Stomach (tissue), 9 donors: ENCODE measurements around the gene SMCO2. TPM values are rescaled to one million over a fixed set of nuclear protein-coding genes. Genes with fewer than 3 reads are reported as not detected.

Source experiments
- DNase-seq, 2 donors: peaks; one replicate each; pipeline versions ENCODE4 v3.0.0 to v3.0.0-alpha.2; 2013 to 2019
- H3K27ac ChIP-seq, 5 donors: fragments of 200-600 bp in 4 of 5; sonication (generic) in 4 of 5; one replicate each; pipeline ENCODE4 v1.5.1; 2013 to 2019; ENCODE audit warnings: mild to moderate bottlenecking in 1 of 5, moderate library complexity in 1 of 5
- H3K27me3 ChIP-seq, 3 donors: fragments of 200-600 bp; sonication (generic); one replicate each; pipeline ENCODE4 v1.5.1; 2017 to 2019; ENCODE audit warnings: mixed run types in 1 of 3
- H3K36me3 ChIP-seq, 4 donors: fragments of 200-600 bp; sonication (generic); 1 replicate in 3 of 4; 2 replicates in 1 of 4; pipeline ENCODE4 v1.5.1; 2016 to 2019
- H3K4me1 ChIP-seq, 4 donors: fragments of 200-600 bp; sonication (generic); one replicate each; pipeline ENCODE4 v1.5.1; 2016 to 2019
- H3K4me3 ChIP-seq, 4 donors: fragments of 200-600 bp; sonication (generic) in 3 of 4; one replicate each; pipeline ENCODE4 v1.5.1; 2016 to 2019; ENCODE audit warnings: mild to moderate bottlenecking in 1 of 4
- H3K9me3 ChIP-seq, 4 donors: fragments of 200-600 bp; sonication (generic); one replicate each; pipeline ENCODE4 v1.5.1; 2016 to 2019
- CTCF ChIP-seq, 7 experiments: fragments of 450-650 bp in 4 of 7; fragments of 200-600 bp in 3 of 7; sonication (generic) in 3 of 7; IDR thresholded peaks; one replicate each; pipeline ENCODE4 v1.5.1; 2016 to 2019; ENCODE audit warnings: antibody characterized with exemption in 7 of 7, control low read depth in 2 of 7, mild to moderate bottlenecking in 1 of 7
- EP300 ChIP-seq: sonication (generic); formaldehyde crosslinking; IDR thresholded peaks from one replicate; pipeline ENCODE4 v1.6.1; 2017; ENCODE audit warnings: antibody characterized with exemption
- POLR2A ChIP-seq, 4 donors: fragments of 450-650 bp; IDR thresholded peaks; one replicate each; pipeline ENCODE4 v1.6.1; 2016; ENCODE audit warnings: antibody characterized with exemption in 4 of 4, control low read depth in 2 of 4, mild to moderate bottlenecking in 1 of 4, moderate library complexity in 1 of 4
- POLR2AphosphoS5 ChIP-seq, 3 donors: sonication (generic); formaldehyde crosslinking; IDR thresholded peaks; one replicate each; pipeline ENCODE4 v1.6.1; 2016; ENCODE audit warnings: antibody characterized with exemption in 3 of 3
- WGBS, 5 donors: extraction: QIAGEN DNeasy Blood & Tissue Kit in 3 of 5; methylation state at CpG; one replicate each; pipeline versions ENCODE4 v1.1.5 to v1.1.7; 2013 to 2018; 5-methylcytosine and 5-hydroxymethylcytosine counted together
- intact Hi-C: fragments of 100-400 bp; cut with DNase I; formaldehyde crosslinking; loops from one replicate; pipeline ENCODE4 v1.15.1; 2023; ENCODE audit warnings: low total_unique reads
- polyA plus RNA-seq, 3 donors: library from polyadenylated mRNA; stranded (reverse); fragments of 200-250 nt; gene quantifications; one replicate each; pipeline ENCODE4 v1.2.3, GENCODE V29; 2013
- total RNA-seq, 5 donors: library from RNA; depleted of rRNA; stranded (reverse); fragments of >200 nt; gene quantifications; one replicate each; pipeline versions ENCODE4 v1.1.0 to v1.2.3, GENCODE V29; 2014 to 2016
- donor health status: healthy with polysubstance abuse.
- donor health status: Bipolar disorder and iron deficiency.
- donor health status: healthy.

SMCO2 gene
- total and polyA plus RNA-seq, 8 donors: 1.2 to 2.5 TPM; not detected in 6

GRCh38 chr12:27462151-27462694 is 15.7 kb downstream of the SMCO2 start:
- TF ChIP-seq POLR2A (IDR thresholded peaks at IDR 0.05) (no peak), CTCF (IDR thresholded peaks at IDR 0.05) (no peak), EP300 (no peak), POLR2AphosphoS5 (IDR thresholded peaks at IDR 0.05) (no peak)
- H3K9me3 ChIP-seq: no peaks in the 10 kb centered on the region
- H3K36me3 ChIP-seq: no peaks in the 10 kb centered on the region
- no peak overlapping the region for H3K4me3 ChIP-seq
- DNase-seq: peak in 1 of 2 donors; percentile 72
- H3K4me1 ChIP-seq: no peaks in the 10 kb centered on the region
- no peaks in the 10 kb centered on the region for H3K27me3 ChIP-seq
- WGBS, 5 donors: 45 to 64% (median 56%) methylated on average over 9 of the region's 9 CpGs
- intact Hi-C loops: no loop called here
- peak overlapping the region in 1 of 5 donors; percentile 45 for H3K27ac ChIP-seq

DNA sequence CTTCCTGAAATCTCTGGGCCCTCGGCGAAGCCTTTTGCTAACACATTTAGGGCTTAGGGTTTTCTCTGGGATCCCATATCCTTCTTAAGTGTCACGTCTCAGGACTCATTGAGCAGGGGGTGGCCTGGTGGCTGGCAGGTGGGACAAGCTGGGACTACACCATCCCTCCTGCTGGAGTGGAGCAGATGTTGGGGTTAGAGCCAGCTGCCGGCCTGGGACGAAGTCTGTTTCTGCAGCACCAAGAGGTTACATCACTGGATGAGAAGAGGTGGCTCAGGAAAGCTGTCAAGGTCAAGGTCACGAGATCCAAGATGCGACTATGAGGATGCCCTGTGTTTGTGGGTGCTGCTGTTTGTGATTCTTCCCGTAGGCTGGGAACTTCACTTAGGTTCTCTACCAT is 16.3 kb downstream of the SMCO2 start:
- no peaks in the 10 kb centered on the region for H3K36me3 ChIP-seq
- no peaks in the 10 kb centered on the region for H3K9me3 ChIP-seq
- intact Hi-C loops: no loop called here
- H3K27ac ChIP-seq: no peak overlapping the region
- TF ChIP-seq EP300 (no peak), POLR2A (IDR thresholded peaks at IDR 0.05) (no peak), CTCF (IDR thresholded peaks at IDR 0.05) (no peak), POLR2AphosphoS5 (IDR thresholded peaks at IDR 0.05) (no peak)
- DNase-seq: no peak
- no peak overlapping the region for H3K4me3 ChIP-seq
- 79 to 92% (median 81%) methylated on average over 8 of the region's 8 CpGs for WGBS, 5 donors
- H3K4me1 ChIP-seq: no peaks in the 10 kb centered on the region
- H3K27me3 ChIP-seq: no peaks in the 10 kb centered on the region

- Histone ChIP-seq H3K4me3 (no peak overlapping the region), H3K27me3 (no peaks in the 10 kb centered on the region), H3K27ac (no peak overlapping the region), H3K36me3 (no peaks in the 10 kb centered on the region), H3K9me3 (no peaks in the 10 kb centered on the region), H3K4me1 (no peaks in the 10 kb centered on the region)
- peak in 1 of 2 donors; percentile 35 for DNase-seq
- TF ChIP-seq POLR2AphosphoS5 (IDR thresholded peaks at IDR 0.05) (no peak), POLR2A (IDR thresholded peaks at IDR 0.05) (no peak), CTCF (IDR thresholded peaks at IDR 0.05) (no peak), EP300 (no peak)
- 71 to 84% (median 81%) methylated on average over 11 of the region's 11 CpGs for WGBS, 5 donors
- intact Hi-C loops: no loop called here
Measured at GRCh38 chr12:27463511-27464219, 17.1 kb downstream of the SMCO2 start.

DNA sequence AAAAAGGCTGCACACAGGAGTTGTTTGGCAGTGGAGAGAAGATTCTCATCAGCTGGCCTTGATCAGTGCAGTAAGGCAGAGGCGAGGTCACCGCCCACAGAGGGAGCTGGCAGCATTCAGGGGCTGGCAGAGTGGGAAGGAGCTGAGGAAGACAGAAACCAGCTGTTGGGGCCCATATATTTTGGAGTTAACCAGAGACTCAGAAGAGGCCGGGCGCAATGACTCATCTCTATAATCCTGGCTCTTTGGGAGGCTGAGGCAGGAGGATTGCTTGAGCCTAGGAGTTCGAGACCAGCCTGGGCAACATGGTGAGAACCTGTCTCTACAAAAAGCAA is 17.7 kb downstream of the SMCO2 start:
- TF ChIP-seq POLR2A (IDR thresholded peaks at IDR 0.05): no peak
- TF ChIP-seq EP300: no peak
- no peak for TF ChIP-seq CTCF (IDR thresholded peaks at IDR 0.05)
- TF ChIP-seq POLR2AphosphoS5 (IDR thresholded peaks at IDR 0.05): no peak
- Histone ChIP-seq H3K36me3 (no peaks in the 10 kb centered on the region), H3K9me3 (no peaks in the 10 kb centered on the region), H3K4me1 (no peaks in the 10 kb centered on the region), H3K4me3 (no peak overlapping the region), H3K27me3 (no peaks in the 10 kb centered on the region), H3K27ac (no peak overlapping the region)
- intact Hi-C loops: no loop called here
- 69 to 84% (median 77%) methylated on average over 5 of the region's 5 CpGs for WGBS, 5 donors
- peak in 1 of 2 donors; percentile 64 for DNase-seq
